A673 (cell line): Measurements from ENCODE around the gene MYCN. TPM values are rescaled to one million over a fixed set of nuclear protein-coding genes. Genes with fewer than 3 reads are reported as not detected.
"Not testable (repeated sequence)": the region's sequence is repeated elsewhere in the genome, so short reads cannot be mapped to it uniquely, and the experiment has no call there.

Source experiments
- BruUV-seq: library from RNA; stranded (reverse); fragments of 400-500 nt; replicated peaks from 2 replicates; lab custom pipeline; 2021; lab: Mats Ljungman, UMichigan
- CTCF ChIA-PET: fragments of 300-600 bp; sonication (Branson Sonifier 250); formaldehyde crosslinking; loops from one replicate; lab custom pipeline; 2022; ENCODE audit warnings: antibody characterized with exemption; lab: Charles Lee
- POLR2A ChIA-PET: fragments of 300-600 bp; sonication (Branson Sonifier 250); formaldehyde crosslinking; loops from one replicate; lab custom pipeline; 2022; ENCODE audit warnings: antibody characterized with exemption; ENCODE audit not compliant: low non-redundant PET; lab: Charles Lee
- DNase-seq: peaks from one replicate; pipeline ENCODE4 v3.0.0-alpha.2; 2015; ENCODE audit warnings: low spot score
- H3K27ac ChIP-seq: fragments of 200-600 bp; sonication (generic); 2 replicates; pipeline ENCODE4 v1.5.1; 2016; ENCODE audit warnings: mixed run types, low read depth, mild to moderate bottlenecking, mixed read lengths, antibody characterized with exemption, low read length; ENCODE audit not compliant: poor library complexity, severe bottlenecking
- H3K27me3 ChIP-seq: fragments of 200-600 bp; sonication (generic); replicated peaks from 2 replicates; pipeline ENCODE4 v1.6.1; 2017; ENCODE audit warnings: mixed run types, low read depth, mild to moderate bottlenecking, mixed read lengths, antibody characterized with exemption, low read length; ENCODE audit not compliant: insufficient read depth, poor library complexity
- H3K36me3 ChIP-seq: fragments of 200-600 bp; sonication (generic); 2 replicates; pipeline ENCODE4 v1.6.1; 2016; ENCODE audit warnings: mixed run types, mild to moderate bottlenecking, mixed read lengths, antibody characterized with exemption, low read length; ENCODE audit not compliant: insufficient read depth, poor library complexity, severe bottlenecking
- H3K4me1 ChIP-seq: fragments of 200-600 bp; sonication (generic); 2 replicates; pipeline ENCODE4 v1.6.1; 2017; ENCODE audit warnings: mixed run types, mild to moderate bottlenecking, mixed read lengths, antibody characterized with exemption, low read length; ENCODE audit not compliant: insufficient read depth, poor library complexity, severe bottlenecking
- H3K4me3 ChIP-seq: fragments of 200-600 bp; sonication (generic); 2 replicates; pipeline ENCODE4 v1.5.1; 2016; ENCODE audit warnings: low read depth, mixed run types, mild to moderate bottlenecking, mixed read lengths, low read length; ENCODE audit not compliant: poor library complexity, severe bottlenecking
- H3K9me3 ChIP-seq: fragments of 200-600 bp; sonication (generic); 2 replicates; pipeline ENCODE4 v1.6.1; 2016; ENCODE audit warnings: mixed run types, low read depth, mild to moderate bottlenecking, mixed read lengths, antibody characterized with exemption, low read length; ENCODE audit not compliant: poor library complexity, severe bottlenecking
- CTCF ChIP-seq: fragments of 300-800, 200-600 bp; sonication (generic); conservative IDR thresholded peaks from 2 replicates; pipeline ENCODE4 v1.5.1; 2017; ENCODE audit warnings: low read depth, mild to moderate bottlenecking, antibody characterized with exemption, low read length, moderate library complexity, mixed read lengths
- EZH2 ChIP-seq: fragments of 200-600 bp; sonication (generic); IDR thresholded peaks from 2 replicates; pipeline ENCODE4 v1.6.1; 2017; ENCODE audit warnings: borderline replicate concordance, low read depth, mild to moderate bottlenecking, mixed read lengths, antibody characterized with exemption, low read length; ENCODE audit not compliant: poor library complexity, severe bottlenecking
- intact Hi-C: fragments of 100-400 bp; cut with micrococcal nuclease; formaldehyde crosslinking; loops from one replicate; pipeline ENCODE4 v1.10.0; 2022; ENCODE audit not compliant: unreplicated experiment
- total RNA-seq: library from RNA; stranded (reverse); gene quantifications from 2 replicates; pipeline ENCODE4 v1.2.3, GENCODE V29; 2021

MYCN gene
- total RNA-seq, 1 experiment from 2014 or later = 2.8 TPM

DNA sequence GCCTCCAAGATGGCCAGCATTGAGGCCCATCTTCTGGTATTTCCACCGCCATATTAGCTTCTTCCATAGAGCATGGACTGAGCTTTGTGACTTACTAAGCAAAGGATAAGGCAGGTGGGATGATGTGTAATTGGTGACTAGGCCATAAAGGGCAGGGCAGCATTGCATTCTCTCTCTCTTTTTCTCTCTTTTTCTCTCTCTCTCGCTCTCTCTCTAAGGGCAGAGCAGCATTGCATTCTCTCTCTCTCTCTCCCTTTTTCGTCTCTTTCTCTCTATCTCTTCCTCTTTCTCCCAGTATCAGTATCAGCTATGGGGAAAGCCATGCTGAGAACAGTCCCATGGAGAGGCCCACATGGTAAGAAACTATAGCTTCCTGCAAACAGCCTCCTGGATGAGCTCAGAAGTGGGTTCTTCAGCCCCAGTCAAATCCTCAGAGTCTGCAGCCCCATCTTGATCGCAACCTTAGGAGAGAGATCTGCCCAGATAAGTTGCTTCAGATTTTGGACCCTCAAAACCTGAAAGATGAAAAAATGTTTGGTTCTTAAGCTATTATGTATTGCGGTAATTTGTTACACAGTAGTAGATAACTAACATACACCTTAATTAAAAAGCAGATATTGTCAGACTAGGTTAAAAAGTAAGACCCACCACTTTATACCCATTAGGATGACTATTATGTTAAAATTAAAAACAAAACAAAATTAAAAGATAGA is 39.1 kb upstream of the MYCN start:
- POLR2A ChIA-PET = interaction anchor here (0.7 kb wide), 1 partner anchor 200 kb away, joined by 3 read pairs; no protein-coding TSS in a partner anchor
- DNase-seq = no peak
- H3K27ac ChIP-seq = no peak overlapping the region
- TF ChIP-seq CTCF = no peak
- no peak for TF ChIP-seq EZH2
- CTCF ChIA-PET = interaction anchor here (0.5 kb wide), 1 partner anchor 8 kb away, joined by 11 read pairs; no protein-coding TSS in a partner anchor
- H3K4me1 ChIP-seq = no peaks in the 10 kb centered on the region
- H3K4me3 ChIP-seq = no peak overlapping the region
- BruUV-seq = no TSS peak
- intact Hi-C loops = no loop called here
- H3K27me3 ChIP-seq = no peaks in the 10 kb centered on the region
- H3K9me3 ChIP-seq = peaks cover 9% of the 10 kb centered on the region
- H3K36me3 ChIP-seq = no peaks in the 10 kb centered on the region

DNA sequence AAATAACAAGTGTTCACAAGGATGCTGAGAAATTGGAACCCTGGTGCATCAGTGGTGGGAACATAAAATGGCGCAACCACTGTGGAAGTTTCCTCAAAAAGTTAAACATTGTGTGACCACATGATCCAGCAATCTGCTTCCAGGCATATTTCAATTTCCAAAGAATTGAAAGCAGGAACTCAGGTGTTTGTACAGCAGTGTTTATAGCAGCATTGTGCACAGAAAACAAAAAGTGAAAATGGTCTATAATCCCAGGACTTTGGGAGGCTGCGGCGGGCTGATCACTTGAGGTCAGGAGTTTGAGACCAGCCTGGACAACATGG is 38.6 kb upstream of the MYCN start:
- no peak overlapping the region for H3K27ac ChIP-seq
- peaks cover 9% of the 10 kb centered on the region for H3K9me3 ChIP-seq
- intact Hi-C loops = no loop called here
- H3K4me3 ChIP-seq = no peak overlapping the region
- no peaks in the 10 kb centered on the region for H3K36me3 ChIP-seq
- no peak for TF ChIP-seq CTCF
- no peak for TF ChIP-seq EZH2
- BruUV-seq = no TSS peak
- no peak for DNase-seq
- ChIA-PET POLR2A (interaction anchor here (0.7 kb wide), 1 partner anchor 199 kb away, joined by 3 read pairs; no protein-coding TSS in a partner anchor), CTCF (interaction anchor here (0.5 kb wide), 1 partner anchor 8 kb away, joined by 11 read pairs; no protein-coding TSS in a partner anchor)
- H3K27me3 ChIP-seq = no peaks in the 10 kb centered on the region
- H3K4me1 ChIP-seq = no peaks in the 10 kb centered on the region

- H3K4me1 ChIP-seq, CTCF ChIA-PET, H3K9me3 ChIP-seq, H3K4me3 ChIP-seq, H3K27me3 ChIP-seq, H3K36me3 ChIP-seq, DNase-seq, POLR2A ChIA-PET, H3K27ac ChIP-seq, intact Hi-C loops, BruUV-seq: not testable (repeated sequence)
Observed at GRCh38 chr2:15903910-15904309, 36.4 kb upstream of the MYCN start.

- H3K27me3 ChIP-seq = no peaks in the 10 kb centered on the region
- no peaks in the 10 kb centered on the region for H3K4me1 ChIP-seq
- no peak for TF ChIP-seq EZH2
- TF ChIP-seq CTCF = no peak
- no peak for DNase-seq
- ChIA-PET CTCF (no interaction called here), POLR2A (no interaction called here)
- intact Hi-C loops = no loop called here
- H3K27ac ChIP-seq = no peak overlapping the region
- no peaks in the 10 kb centered on the region for H3K36me3 ChIP-seq
- no peaks in the 10 kb centered on the region for H3K9me3 ChIP-seq
- BruUV-seq = no TSS peak
- H3K4me3 ChIP-seq = no peak overlapping the region
Observed at GRCh38 chr2:15905267-15905645, 35.1 kb upstream of the MYCN start.
